ENCODE results near the gene ANO4.
"Not testable (repeated sequence)": the region's sequence is repeated elsewhere in the genome, so short reads cannot be mapped to it uniquely, and the experiment has no call there.

The ANO4 gene

DNA sequence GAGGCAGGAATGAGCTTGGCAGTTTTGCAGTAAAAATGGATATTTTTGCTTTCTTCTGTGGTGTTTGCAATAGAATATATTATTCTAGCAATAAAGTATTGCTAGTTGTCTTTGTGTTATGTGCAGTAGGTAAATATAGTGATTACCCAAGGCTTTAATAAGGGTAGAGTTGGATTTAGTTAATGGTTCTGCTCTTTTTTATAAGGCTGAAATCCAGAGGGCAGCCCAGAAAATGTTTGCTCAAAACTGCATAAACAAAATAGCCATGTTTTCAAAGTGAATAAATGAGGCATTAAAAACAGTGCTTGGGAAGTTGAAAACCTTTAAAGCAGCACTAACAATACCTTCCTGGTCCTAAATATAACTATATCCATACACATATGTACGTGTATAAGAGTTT is 253.1 kb downstream of the ANO4 start:
- TF ChIP-seq CTCF (IDR thresholded peaks at IDR 0.05) (no peak), ZFX (IDR thresholded peaks at IDR 0.05; ENCODE audit: borderline replicate concordance) (no peak)
- peak overlapping the region; percentile 11; the same call in 1 of the 2 replicates for H3K27ac ChIP-seq

- TF ChIP-seq ZFX (IDR thresholded peaks at IDR 0.05; ENCODE audit: borderline replicate concordance): no peak
- TF ChIP-seq CTCF (IDR thresholded peaks at IDR 0.05): no peak
- no peak overlapping the region for H3K27ac ChIP-seq
These were observed 256.1 kb downstream of the ANO4 start for GRCh38 chr12:101050631-101051030.

DNA sequence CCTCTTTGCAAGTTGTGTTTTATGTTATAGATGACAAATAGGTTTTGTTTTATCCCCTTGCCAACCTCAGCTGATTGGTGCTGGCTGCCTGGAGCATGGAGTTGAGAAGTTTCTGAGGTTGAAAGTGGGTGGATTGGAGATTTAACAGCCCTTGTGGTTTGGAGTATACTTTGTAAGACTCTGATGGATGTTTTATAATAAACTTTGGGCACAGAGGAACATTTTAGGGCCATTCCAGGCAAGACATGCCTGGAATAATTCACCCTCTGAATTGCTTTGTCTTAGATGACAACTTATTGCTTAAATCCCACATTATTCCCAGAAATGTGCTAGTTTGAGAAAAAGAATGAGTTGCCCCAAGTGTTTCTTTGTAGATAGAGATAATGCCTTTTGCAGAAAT is 256.6 kb downstream of the ANO4 start:
- H3K27ac ChIP-seq: no peak overlapping the region

DNA sequence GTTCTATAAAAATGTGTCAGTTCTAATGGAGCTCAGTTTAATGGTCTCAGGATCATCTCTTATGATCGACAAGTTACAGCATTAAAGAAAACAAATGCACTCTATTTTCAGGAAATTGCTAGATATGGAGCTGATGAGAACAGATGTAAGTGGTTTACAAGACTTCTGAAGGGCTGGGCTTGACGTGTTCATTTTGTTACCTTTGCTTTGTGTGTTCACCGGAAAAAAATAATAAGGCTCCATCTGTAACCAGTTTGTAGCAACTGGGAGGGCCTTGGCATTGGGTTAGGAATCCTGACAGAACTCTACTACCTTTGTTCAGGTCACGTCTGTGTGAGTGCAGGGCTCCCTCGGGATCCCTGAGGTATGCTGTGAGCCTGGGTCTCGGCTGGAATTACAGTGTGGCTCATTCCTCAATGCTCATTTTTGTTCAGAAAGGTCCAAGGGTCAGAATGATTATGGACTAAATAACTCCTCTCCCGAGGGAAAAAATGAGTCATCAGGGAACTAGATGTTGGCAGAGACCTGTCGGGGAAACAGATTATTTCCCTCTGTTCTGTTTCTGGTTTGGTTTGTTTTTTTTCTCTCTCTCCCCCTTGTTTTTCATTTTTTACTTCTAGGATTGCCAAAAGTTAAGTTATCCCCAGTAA is 257.4 kb downstream of the ANO4 start:
- H3K27ac ChIP-seq: peak overlapping the region; percentile 19
- TF ChIP-seq ZFX (IDR thresholded peaks at IDR 0.05; ENCODE audit: borderline replicate concordance): no peak
- no peak for TF ChIP-seq CTCF (IDR thresholded peaks at IDR 0.05)

More for the DNA sequence above, 256.6 kb downstream of the ANO4 start:
- TF ChIP-seq CTCF (IDR thresholded peaks at IDR 0.05): no peak
- no peak for TF ChIP-seq ZFX (IDR thresholded peaks at IDR 0.05; ENCODE audit: borderline replicate concordance)

DNA sequence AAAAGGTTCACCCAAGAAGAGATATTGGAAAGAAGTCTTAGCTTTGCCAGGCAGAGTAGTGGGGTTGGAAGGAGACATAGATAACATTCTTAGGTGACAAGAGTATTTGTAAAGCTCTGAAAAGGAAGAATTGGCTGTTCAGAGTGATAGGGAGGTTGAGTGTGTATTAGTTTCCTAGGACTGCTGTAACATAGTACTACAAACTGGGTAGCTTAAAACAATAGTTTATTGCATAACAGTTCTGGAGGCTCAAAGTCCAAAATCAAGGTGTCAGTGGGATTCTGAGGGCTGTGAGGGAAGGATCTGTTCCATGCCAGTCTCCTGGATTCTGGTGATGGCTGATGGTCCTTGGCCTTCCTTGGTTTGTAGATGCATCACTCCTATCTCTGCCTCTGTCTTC is 258.6 kb downstream of the ANO4 start:
- H3K27ac ChIP-seq: no peak overlapping the region
- no peak for TF ChIP-seq ZFX (IDR thresholded peaks at IDR 0.05; ENCODE audit: borderline replicate concordance)
- TF ChIP-seq CTCF (IDR thresholded peaks at IDR 0.05): no peak

DNA sequence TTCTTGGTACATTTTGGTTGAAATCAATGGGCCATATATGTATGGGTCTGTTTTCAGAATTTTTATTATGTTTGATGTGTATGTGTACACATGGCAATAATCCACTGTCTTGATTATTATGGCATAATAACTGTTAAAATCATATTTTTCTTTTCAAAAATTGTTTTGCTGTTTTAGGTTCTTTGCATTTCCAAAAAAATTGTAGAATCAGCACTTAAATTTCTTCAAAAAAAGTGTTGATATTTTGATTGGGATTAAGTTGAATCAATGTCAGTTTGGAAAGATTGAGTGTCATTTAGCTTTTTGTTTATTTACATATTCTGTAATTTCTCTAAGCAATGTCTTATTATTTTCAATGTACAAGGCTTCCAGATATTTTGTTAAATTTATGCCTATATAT is 261.4 kb downstream of the ANO4 start:
- no peak overlapping the region for H3K27ac ChIP-seq
- TF ChIP-seq CTCF (IDR thresholded peaks at IDR 0.05): no peak
- TF ChIP-seq ZFX (IDR thresholded peaks at IDR 0.05; ENCODE audit: borderline replicate concordance): no peak

DNA sequence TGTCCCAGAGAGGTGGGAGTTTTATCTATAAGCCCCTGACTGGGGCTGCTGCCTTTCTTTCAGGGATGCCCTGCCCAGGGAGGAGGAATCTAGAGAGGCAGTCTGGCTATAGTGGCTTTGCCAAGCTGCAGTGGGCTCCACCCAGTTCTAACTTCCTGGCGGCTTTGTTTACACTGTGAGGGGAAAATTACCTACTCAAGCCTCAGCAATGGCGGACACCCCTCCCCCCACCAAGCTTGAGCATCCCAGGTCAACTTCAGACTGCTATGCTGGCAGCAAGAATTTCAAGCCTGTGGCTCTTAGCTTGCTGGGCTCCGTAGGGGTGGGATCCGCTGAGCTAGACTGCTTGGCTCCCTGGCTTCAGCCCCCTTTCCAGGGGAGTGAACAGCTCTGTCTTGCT is 267.9 kb downstream of the ANO4 start:
- not testable (repeated sequence) for H3K27ac ChIP-seq

GRCh38 chr12:101064721-101065120 is 270.1 kb downstream of the ANO4 start:
- TF ChIP-seq CTCF (IDR thresholded peaks at IDR 0.05) (no peak), ZFX (IDR thresholded peaks at IDR 0.05; ENCODE audit: borderline replicate concordance) (no peak)
- no peak overlapping the region for H3K27ac ChIP-seq
